HG02623 (cell line): ENCODE data around the gene IFITM10.

ENCODE experiments used
- ATAC-seq: cut with Tn5 transposase; IDR thresholded peaks from one replicate; pipeline ENCODE4 v1.9.1; 2021; ENCODE audit warnings: moderate library complexity; ENCODE audit not compliant: unreplicated experiment

IFITM10 gene

GRCh38 chr11:1742371-1742770 is 8.0 kb downstream of the IFITM10 start:
- no peak for ATAC-seq

DNA sequence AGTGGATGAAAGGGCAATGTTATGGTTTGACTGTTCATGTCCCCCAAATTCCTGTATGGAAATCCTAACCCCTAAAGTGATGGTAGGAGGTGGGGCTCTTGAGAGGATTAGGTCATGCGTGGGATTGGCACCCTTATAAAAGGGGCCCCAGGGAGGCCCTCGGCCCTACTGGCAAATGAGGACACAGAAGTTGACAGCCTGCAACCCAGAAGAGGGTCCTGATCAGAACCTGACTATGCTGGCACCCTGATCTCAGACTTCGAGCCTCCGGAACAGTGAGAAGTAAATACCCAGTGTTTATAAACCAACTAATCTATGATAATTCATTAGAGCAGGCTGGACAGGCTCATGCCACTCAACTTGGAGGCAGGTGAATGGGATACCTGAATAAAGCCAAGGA is 8.7 kb downstream of the IFITM10 start:
- no peak for ATAC-seq

DNA sequence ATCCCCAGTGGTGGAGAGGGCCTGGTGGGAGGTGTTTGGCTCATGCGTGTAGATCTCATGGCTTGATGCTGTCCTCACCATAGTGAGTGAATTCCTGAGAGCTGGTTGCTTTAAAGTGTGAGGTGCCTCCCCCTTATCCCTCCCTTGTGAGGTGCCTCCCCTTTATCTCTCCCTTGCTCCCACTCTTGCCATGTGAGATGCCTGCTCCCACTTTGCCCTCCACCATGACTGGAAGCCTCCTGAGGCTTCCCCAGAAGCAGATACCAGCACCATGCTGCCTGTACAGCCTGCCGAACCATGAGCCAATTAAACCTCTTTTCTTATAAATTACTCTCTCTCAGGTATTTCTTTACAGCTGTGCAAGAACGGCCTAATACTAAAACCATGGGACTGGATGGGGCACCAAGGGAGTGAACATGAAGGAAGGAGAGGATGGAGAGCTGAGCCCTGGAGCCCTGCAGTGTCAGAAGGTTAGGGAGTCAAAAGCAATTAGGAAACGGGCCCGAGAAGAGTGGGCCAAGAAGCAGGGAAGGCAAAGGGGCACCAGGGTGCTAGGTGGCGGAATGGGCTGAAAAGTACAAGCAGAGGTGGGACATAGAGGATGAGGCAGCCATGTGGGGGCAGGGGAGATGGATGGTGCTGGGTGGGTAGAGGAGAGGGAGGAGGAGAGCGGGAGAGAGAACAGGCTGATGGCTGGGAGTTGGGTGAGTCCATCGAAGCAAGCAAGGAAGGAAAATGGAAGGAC is 9.4 kb downstream of the IFITM10 start:
- no peak for ATAC-seq

- no peak for ATAC-seq
Observed at GRCh38 chr11:1739576-1739975, 10.8 kb downstream of the IFITM10 start.

GRCh38 chr11:1738380-1738779 is 12.0 kb downstream of the IFITM10 start:
- ATAC-seq = no peak

DNA sequence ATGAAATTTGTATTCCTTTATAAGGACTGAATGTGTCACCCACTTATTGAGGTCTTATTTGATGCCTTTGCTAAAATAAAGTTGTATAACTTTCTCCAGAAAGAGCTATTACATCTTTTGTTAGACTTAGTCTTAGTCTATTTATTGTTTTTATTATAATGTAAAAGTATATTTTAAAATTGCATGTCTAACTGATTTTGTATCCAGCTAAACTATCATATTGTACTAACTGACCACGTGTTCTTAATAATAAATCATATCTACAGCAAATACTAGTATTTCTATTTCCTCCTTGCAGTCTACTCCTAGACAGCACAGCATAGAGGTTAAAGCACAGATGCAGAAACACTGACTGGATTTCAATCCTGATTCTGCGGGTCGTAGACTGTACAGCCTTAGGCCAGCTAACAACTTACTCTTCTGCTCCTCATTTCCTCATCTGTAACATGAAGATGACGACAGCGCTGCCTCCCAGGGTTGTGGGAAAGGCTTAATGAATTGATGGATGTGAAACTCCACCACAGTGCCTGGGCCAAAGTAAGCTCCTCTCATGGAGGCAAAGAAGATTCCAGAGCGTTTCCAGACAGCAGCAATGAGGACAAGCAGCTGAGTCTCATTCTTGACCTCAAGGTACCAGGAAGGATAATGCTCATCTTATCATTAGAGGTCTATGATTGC is 13.2 kb downstream of the IFITM10 start:
- ATAC-seq = no peak

DNA sequence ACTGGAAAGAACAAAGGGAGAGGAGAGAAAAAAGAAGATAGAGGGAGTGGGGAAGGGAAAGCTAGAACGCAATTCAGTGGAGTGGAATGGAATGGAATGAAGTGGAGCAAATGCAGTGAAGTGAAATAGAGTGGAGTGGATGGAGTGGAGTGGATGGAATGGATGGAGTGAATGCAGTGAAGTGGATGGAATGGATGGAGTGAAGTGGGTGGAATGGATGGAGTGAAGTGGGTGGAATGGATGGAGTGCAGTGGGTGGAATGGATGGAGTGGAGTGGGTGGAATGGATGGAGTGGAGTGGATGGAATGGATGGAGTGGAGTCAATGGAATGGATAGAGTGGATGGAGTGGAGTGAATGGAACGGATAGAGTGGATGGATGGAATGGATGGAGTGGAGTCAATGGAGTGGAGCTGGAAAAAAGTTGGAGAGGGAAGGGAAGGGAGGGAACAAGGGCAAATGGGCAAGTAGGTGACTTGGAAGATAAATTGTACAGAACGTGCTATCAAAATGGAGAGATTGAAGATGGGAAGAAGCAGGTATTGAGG is 13.9 kb downstream of the IFITM10 start:
- no peak for ATAC-seq

- no peak for ATAC-seq
Observed at GRCh38 chr11:1735271-1735670, 15.1 kb downstream of the IFITM10 start.

DNA sequence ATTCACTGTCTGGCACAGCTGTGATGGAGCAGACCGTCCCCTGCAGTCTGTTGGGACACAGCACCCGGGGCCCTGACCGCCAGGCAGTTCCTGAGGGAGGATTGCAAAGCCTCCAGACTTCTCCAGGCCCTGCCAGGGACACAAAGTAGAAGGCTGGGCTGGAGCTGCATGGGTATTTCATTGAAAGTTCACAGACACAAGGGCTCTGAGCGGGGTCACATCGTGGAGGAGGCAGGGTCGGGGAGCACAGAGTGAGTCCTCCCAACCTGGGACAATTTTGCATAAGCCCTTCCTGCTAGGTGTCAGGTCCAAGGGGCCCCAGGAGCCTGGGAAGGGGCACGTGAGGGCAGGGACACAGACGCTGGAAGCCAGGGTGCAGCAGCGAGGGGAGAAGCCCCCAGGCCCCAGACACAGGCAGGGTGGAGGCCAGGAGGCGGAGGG is 15.7 kb downstream of the IFITM10 start:
- no peak for ATAC-seq

GRCh38 chr11:1733716-1734640 is 16.4 kb downstream of the IFITM10 start:
- no peak for ATAC-seq

DNA sequence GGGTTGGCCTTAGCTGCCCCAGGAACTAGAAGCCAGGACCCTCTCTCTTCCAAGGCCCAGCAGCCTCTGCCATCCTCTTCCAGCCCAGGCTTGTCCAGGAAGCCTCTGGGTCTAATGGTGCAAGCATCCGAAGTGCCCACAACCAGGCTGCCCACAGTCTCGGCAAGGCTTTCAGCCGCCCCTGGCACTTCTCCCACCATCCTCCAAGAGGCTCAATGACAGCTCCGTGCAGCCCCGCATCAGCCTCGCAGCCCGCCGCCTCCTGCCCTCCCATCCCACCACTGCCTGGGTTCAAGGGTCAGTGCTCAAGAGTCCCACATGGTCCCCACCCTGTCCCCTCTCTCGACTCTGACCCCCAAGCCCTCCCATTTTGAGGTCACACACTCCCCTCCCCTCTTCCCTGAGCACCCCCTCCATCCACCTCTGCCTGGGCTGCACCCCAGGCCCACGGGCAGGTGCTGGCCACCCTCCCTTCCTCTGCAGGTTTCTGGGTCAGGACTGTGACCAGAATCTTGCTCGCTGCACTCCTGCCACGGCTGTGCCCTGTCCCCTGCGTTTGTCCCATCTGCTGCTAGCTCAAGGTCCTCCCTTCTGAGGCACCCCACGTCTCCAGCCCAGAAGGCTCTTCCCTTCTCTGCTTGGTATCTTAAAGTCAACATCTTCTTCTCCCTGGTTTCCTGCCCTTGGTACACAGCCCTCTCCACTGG is 17.2 kb downstream of the IFITM10 start:
- ATAC-seq = no peak

DNA sequence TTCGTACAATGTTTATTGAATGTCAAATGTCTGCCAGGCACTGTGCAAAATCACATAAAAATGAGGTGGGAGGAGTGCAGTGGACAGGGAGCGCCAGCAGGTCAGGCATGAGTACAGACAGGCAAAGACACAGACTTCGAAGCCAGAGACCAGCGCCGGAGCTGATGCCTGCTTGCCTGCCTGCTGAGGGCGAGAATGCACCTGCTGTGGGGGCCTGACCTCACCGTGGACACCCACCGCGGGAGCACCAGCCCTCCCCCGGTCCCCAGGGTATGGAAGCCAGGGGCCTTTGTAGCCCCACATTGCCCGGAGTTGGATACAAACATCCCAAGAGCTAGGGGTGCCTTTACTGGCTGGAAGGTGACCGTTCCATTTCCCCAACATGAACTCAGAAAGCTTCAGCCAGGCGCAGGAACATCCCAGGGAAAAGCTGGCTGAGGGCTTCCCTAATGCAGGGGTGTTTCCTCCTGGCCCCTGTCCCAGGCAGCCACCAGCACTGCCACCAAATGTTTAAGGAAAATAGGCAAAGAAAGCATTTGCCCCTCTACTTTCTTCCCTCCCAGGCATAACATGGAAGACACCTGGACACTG is 17.9 kb downstream of the IFITM10 start:
- ATAC-seq = no peak

GRCh38 chr11:1731451-1732059 is 18.8 kb downstream of the IFITM10 start:
- no peak for ATAC-seq

GRCh38 chr11:1730059-1730629 is 20.3 kb downstream of the IFITM10 start:
- ATAC-seq = no peak

DNA sequence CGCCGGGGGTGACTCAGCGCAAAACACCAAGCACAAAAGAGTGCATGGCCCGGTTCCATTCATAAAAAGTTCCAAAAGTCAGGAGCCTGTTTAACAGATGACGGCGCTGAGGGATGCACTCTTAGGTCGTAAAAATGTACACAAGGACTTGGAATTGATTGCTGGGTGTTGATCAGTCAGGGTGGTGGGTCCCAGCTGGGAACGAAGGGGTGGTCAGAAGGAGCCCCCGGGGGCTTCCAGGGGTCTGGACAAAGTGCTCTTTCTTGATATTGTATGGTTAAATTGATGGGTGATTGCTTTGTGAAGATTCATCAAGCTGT is 20.7 kb downstream of the IFITM10 start:
- no peak for ATAC-seq

DNA sequence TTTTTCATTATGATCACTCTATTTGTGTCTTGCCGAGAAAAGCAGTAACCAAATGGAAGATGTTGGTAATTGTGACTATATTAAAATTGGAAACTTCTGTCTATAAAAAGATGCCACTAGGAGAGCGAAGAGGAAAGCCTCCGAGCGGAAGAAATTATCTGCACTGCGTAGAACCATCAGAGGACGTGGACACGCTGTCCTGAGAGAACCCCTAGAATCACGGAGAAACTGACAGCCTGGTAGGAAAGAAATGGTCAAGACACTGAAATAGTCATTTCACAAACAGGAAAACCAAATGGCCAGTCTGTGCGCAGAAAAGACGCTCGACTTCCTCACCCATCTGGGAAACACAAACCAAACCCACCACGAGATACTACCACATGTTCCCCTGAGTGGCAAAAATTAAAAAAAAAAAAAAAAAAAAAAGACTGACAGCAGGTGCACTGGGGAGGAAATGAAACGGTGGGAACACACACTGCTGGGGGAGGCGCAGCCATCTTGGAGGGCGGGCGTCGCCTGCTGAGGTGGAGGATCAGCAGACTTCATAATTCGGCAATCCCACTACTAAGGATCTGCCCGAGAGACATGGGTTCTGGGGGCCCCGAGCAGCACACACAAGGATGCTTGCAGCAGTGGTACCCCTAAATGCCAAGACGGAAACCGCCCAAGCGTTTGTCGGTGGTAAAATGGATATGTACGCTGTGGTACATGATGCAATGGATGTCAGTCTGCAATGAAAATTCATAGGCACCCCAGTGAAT is 21.3 kb downstream of the IFITM10 start:
- ATAC-seq = no peak

DNA sequence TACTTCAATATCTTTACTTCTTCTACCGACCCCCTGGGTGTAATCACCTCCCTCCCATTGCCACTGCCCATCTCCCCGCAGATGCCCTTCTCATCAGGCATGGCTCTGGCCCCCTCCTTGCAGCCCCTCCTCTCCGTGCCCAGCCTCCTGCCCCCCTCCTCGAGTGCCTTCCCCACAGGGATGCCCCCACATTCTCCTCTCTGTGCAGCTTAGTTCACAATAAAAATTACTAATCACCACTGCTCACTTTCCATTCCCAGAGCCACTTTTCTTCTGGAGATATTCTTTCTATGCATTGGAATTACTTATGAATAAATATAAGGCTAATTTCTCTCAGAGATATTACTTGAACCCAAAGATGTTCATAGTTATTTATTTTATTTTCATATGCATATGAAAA is 22.1 kb downstream of the IFITM10 start:
- no peak for ATAC-seq

- ATAC-seq = no peak
Observed at GRCh38 chr11:1727861-1728260, 22.5 kb downstream of the IFITM10 start.
